Kidney epithelial cell (primary cell): ENCODE results near the gene ARSI. TPM values are rescaled to one million over a fixed set of nuclear protein-coding genes. Genes with fewer than 3 reads are reported as not detected.

ENCODE experiments used
- DNase-seq: peaks from one replicate; pipeline ENCODE4 v3.0.0-alpha.2; 2010; ENCODE audit warnings: low read depth
- H3K27me3 ChIP-seq: 2 replicates; pipeline ENCODE4 v1.6.0; 2011; ENCODE audit warnings: low read length; ENCODE audit not compliant: control insufficient read depth, insufficient read depth
- H3K36me3 ChIP-seq: 2 replicates; pipeline ENCODE4 v1.5.1; 2011; ENCODE audit warnings: low read length; ENCODE audit not compliant: control insufficient read depth, insufficient read depth
- H3K4me3 ChIP-seq: 2 replicates; pipeline ENCODE4 v1.5.1; 2011; ENCODE audit warnings: low read depth, mild to moderate bottlenecking, control low read depth, low read length
- total RNA-seq: library from RNA; depleted of rRNA; stranded (reverse); fragments of >200 nt; gene quantifications from 2 replicates; pipeline ENCODE4 v1.2.3, GENCODE V29; 2015
- TF ChIP-seq, protein P1 (sequence below): IDR thresholded peaks from 2 replicates; pipeline ENCODE4 v1.5.1; 2011; ENCODE audit warnings: mild to moderate bottlenecking, moderate library complexity, low read length, control low read depth, inconsistent platforms; ENCODE audit not compliant: insufficient read depth, poor library complexity, severe bottlenecking

Gene ARSI
- total RNA-seq, 1 donor from 2014 or later, result 2.4 TPM

DNA sequence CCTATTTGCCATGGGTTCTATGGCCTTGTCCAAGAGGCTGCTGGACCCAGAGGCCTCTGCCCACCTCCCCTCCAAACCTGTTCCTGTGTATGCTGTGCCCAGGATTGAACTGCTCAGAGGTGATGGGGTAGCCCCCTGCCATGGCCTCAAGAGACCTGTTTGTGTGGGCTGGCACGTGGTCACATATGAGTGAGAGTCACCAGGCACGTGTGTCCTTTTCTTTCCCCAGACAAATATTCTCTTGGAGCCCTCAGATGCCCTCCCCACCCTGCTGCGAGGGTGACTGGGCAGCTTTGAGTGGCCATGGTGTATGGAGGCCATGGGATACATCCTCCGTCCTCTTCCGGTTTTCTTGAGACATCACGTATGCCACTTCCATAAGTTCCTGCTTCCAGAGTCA lies 43.9 kb upstream of the ARSI start:
- H3K36me3 ChIP-seq, result no peaks in the 10 kb centered on the region
- H3K4me3 ChIP-seq, result no peak overlapping the region
- no peaks in the 10 kb centered on the region for H3K27me3 ChIP-seq
- TF ChIP-seq, protein P1, sequence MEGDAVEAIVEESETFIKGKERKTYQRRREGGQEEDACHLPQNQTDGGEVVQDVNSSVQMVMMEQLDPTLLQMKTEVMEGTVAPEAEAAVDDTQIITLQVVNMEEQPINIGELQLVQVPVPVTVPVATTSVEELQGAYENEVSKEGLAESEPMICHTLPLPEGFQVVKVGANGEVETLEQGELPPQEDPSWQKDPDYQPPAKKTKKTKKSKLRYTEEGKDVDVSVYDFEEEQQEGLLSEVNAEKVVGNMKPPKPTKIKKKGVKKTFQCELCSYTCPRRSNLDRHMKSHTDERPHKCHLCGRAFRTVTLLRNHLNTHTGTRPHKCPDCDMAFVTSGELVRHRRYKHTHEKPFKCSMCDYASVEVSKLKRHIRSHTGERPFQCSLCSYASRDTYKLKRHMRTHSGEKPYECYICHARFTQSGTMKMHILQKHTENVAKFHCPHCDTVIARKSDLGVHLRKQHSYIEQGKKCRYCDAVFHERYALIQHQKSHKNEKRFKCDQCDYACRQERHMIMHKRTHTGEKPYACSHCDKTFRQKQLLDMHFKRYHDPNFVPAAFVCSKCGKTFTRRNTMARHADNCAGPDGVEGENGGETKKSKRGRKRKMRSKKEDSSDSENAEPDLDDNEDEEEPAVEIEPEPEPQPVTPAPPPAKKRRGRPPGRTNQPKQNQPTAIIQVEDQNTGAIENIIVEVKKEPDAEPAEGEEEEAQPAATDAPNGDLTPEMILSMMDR, result no peak
- no peak for DNase-seq

- H3K36me3 ChIP-seq, result no peaks in the 10 kb centered on the region
- DNase-seq, result no peak
- no peaks in the 10 kb centered on the region for H3K27me3 ChIP-seq
- TF ChIP-seq, protein P1, result no peak
- no peak overlapping the region for H3K4me3 ChIP-seq
These were observed 43.0 kb upstream of the ARSI start for GRCh38 chr5:150345716-150346115.

DNA sequence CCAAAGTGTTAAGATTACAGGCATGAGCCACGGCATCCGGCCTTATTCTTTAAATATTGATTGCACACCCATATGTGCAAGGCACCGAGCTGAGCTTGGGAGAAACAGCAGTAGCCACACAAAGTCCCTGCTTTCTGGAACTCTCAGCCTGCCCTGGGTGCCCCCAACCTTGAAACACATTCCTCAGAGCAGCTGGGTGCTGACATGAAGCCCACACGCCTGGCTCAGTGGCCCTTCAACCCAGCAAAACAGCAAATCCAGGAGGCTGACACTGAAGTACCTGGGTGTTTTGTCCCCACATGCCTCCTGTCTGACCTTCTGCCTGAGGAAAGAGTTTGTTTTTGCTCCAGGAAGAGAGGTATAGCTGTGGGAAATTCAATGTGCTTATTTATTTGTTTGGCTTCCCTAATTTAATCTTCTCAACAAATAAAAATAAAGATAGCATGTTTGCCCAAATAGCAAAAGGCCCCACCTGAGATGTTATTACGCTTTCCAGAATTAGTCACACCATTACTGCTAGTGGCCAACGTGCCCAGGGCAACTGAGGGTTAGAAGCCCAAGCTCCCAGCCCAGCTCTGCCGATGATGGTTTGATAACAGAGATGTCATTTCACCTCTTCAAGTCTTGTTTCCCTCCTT lies 41.4 kb upstream of the ARSI start:
- no peak for DNase-seq
- Histone ChIP-seq H3K4me3 (no peak overlapping the region), H3K36me3 (no peaks in the 10 kb centered on the region), H3K27me3 (no peaks in the 10 kb centered on the region)
- TF ChIP-seq, protein P1, result no peak

GRCh38 chr5:150342583-150342982 lies 39.9 kb upstream of the ARSI start:
- Histone ChIP-seq H3K27me3 (no peaks in the 10 kb centered on the region), H3K4me3 (no peak overlapping the region), H3K36me3 (no peaks in the 10 kb centered on the region)
- DNase-seq, result no peak
- TF ChIP-seq, protein P1, result no peak

DNA sequence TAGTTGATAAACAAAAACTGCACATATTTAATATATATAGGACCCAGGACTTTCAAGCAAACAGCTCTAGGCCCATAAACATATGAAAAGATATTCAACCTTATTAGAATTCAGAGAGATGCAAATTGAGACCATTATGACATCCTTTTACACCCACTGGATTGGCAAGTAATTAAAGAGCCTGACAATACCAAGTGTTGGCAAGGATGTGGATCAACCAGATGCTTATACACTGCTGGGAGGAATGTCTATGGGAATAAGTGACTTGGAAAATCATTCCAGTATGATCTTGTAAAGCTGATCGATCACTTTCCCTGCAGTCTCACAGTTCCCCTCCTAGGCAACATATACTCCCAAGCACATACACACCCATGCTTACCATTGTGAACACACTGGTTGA lies 39.3 kb upstream of the ARSI start:
- TF ChIP-seq, protein P1, result no peak
- H3K27me3 ChIP-seq, result no peaks in the 10 kb centered on the region
- no peaks in the 10 kb centered on the region for H3K36me3 ChIP-seq
- no peak overlapping the region for H3K4me3 ChIP-seq
- no peak for DNase-seq

DNA sequence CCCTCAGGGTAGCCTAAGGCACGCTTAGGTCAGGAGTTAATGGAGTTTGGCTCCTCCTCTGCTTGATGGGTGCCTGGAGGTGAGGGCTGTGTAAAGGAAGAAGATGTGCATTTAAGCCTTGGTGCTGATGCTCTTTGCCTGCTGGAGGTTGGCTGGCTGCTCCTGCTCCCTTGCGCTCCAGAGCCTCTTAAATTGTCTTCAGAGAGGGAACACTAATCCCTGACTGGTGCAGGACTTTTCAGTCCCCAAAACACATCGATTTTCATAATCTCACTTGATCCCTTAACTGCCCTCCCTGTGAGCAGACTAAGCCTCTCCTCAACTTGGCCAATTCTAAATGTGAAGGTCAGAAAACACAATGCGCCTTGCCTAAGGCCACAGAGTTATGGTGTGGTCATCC lies 38.6 kb upstream of the ARSI start:
- Histone ChIP-seq H3K27me3 (no peaks in the 10 kb centered on the region), H3K4me3 (no peak overlapping the region), H3K36me3 (no peaks in the 10 kb centered on the region)
- TF ChIP-seq, protein P1, result no peak
- DNase-seq, result no peak
